GM21423 (cell line): ENCODE data around the gene DDX52.
A peak's percentile ranks its signal among the peaks of the same experiment; 100 is the strongest.
"Not testable (repeated sequence)": the region's sequence is repeated elsewhere in the genome, so short reads cannot be mapped to it uniquely, and the experiment has no call there.

Experiments
- ATAC-seq: cut with Tn5 transposase; IDR thresholded peaks from one replicate; pipeline ENCODE4 v1.9.1; 2021; ENCODE audit warnings: mild to moderate bottlenecking, moderate library complexity; ENCODE audit not compliant: unreplicated experiment

Gene DDX52, protein sequence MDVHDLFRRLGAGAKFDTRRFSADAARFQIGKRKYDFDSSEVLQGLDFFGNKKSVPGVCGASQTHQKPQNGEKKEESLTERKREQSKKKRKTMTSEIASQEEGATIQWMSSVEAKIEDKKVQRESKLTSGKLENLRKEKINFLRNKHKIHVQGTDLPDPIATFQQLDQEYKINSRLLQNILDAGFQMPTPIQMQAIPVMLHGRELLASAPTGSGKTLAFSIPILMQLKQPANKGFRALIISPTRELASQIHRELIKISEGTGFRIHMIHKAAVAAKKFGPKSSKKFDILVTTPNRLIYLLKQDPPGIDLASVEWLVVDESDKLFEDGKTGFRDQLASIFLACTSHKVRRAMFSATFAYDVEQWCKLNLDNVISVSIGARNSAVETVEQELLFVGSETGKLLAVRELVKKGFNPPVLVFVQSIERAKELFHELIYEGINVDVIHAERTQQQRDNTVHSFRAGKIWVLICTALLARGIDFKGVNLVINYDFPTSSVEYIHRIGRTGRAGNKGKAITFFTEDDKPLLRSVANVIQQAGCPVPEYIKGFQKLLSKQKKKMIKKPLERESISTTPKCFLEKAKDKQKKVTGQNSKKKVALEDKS

DNA sequence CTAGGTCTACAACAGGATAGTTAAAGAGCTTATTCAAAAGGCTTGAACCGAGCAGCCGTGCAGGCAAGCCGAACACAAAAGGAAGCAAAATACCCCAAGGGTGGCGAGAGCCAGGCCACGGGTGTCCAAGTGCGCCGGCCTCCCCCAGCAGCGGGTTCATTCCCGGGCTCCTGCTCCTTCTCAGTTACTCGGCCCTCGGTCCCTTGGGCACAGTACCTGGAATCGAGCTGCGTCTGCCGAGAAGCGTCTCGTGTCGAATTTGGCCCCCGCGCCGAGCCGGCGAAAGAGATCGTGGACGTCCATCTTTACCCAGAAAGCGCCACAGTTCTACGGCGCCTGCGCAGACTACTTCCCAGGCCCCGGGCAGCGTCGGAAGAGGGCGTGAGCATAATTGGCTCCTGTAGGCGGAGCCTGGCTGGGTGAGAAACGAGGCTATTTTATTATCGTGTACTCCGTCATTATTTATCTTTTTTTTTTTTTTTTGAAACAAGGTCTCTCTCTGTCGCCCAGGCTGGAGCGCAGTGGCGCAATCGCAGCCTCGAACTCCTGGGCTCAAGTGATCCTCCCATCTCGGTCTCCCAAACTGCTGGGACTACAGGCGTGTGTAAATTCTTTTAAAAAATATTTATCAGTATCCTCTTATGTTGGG lies at the start of gene DDX52:
DDX52 (minus strand) TSS at position 329 of the 649 bp plus-strand sequence; CDS start at position 303, 26 bp downstream.
- ATAC-seq: peak; percentile 90

DNA sequence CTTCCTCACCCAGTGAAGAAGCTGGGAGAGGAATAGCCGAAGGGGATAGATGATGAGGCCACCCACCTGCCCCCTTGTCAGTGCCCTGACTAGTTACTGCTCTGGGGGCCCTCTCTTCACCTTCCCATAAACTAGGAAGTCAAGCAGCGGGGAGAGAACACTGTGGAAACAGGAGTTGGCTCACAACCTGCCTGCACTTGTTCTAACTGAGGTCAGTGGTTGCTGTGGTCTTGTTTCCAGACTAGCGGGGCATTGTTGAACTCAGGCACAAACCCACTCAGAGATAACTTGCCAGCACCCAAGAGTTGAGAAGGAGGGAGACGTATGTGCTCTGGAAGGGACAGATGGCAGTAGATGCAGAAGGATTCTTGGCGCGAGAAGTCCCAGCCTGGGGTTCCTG lies 48.6 kb upstream of the DDX52 start:
- ATAC-seq: no peak

DNA sequence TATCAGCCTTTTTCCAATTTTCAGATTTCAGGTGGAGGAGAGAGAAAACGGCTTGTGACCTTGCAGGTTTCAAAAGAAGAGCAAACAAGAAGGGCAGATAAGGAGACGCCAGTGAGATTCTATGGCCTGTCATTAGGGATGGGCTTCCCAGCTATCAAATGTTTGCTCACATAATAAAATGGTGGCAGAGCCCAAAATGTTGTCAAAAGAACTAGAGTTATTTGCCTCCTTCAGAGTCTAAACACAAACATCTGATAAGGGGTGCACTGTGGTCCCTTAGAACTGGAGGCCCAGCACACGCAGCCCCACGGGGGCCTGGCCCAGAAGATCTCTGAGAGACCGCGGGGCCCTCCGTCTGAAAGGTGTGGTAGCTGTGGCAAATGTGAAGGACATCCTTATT lies 46.1 kb upstream of the DDX52 start:
- no peak for ATAC-seq

DNA sequence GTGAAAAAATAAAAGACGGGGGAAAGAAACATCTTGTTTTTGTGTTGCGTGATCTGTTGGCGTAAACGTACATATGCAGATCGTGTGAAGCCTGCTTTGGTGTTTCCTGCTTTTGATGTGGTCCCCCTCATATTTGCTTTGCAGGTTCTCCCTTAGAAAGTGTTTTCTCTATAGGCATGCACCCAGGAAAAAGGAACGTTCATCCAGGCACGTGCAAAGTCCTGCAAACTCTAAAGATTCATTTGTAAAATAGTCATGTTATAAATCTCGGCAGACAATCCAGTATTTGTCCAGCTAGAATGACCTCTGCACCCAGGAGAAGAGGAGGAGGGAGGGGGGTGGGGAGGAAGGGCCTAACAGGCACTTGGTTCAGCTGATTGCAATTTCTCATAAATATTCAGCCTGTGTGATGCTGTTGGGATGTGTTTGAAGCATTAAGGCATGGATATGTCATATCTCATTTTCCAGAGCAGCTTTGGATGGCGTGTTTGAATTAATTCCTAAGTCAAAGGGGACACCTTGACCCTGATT lies 40.3 kb upstream of the DDX52 start:
- ATAC-seq: no peak

DNA sequence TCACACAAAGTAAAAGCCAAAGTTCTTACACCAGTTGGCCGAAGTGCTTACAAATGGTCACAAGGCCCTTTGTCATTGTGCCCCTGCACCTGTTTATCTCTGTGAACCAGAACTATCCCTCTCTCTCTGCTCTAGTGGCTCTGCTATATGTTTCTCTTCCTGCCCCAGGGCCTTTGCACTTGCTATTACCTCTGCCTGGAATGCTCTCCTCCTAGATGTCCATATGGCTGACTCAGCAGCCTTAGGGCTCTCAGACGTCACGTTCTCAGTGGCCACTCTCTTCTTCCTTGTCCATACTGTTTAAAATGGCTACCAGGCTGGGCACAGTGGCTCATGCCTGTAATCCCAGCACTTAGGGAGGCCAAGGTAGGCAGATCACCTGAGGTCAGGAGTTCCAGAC lies 38.8 kb upstream of the DDX52 start:
- no peak for ATAC-seq

DNA sequence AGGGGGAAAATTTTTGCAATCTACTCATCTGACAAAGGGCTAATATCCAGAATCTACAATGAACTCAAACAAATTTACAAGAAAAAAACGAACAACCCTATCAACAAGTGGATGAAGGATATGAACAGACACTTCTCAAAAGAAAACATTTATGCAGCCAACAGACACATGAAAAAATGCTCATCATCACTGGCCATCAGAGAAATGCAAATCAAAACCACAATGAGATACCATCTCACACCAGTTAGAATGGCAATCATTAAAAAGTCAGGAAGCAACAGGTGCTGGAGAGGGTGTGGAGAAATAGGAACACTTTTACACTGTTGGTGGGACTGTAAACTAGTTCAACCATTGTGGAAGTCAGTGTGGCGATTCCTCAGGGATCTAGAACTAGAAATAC lies 36.7 kb upstream of the DDX52 start:
- not testable (repeated sequence) for ATAC-seq

DNA sequence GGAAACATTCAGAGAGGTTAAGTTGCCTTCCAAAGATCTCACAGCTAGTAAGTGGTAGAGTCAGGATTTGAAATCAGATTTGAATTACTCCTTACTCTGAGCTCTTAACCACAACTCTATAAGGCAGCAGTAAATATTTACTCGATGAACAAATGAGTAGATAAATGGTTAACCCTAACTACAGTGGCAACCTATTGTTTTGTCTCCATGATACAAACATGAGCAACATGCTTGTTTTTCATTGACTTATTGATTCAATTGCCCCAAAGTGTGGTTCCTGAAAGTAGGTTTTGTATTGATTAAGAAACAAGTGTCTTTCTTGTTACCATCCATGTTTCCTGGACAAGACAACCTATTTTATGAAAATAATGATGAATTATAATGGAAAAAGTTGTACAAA lies 34.8 kb upstream of the DDX52 start:
- ATAC-seq: no peak

DNA sequence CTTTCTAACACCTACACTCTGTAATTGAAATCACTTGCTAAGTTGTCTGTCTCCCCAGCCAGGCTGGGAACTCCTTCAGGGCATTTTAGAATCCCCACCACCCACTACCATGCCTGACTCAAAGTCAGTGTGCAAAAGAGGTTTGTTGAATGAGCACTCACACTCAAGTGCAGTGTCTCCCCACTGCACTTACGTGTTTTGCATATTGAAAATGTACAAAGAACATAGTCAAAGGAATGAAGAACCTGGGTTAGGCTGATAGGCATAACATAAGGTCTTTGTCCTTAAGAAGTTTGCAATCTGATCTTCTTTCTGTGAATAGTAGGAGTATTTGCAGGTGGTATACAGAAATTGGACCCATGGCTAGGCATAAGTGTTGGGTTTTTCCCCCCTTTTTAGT lies 33.8 kb upstream of the DDX52 start:
- no peak for ATAC-seq

DNA sequence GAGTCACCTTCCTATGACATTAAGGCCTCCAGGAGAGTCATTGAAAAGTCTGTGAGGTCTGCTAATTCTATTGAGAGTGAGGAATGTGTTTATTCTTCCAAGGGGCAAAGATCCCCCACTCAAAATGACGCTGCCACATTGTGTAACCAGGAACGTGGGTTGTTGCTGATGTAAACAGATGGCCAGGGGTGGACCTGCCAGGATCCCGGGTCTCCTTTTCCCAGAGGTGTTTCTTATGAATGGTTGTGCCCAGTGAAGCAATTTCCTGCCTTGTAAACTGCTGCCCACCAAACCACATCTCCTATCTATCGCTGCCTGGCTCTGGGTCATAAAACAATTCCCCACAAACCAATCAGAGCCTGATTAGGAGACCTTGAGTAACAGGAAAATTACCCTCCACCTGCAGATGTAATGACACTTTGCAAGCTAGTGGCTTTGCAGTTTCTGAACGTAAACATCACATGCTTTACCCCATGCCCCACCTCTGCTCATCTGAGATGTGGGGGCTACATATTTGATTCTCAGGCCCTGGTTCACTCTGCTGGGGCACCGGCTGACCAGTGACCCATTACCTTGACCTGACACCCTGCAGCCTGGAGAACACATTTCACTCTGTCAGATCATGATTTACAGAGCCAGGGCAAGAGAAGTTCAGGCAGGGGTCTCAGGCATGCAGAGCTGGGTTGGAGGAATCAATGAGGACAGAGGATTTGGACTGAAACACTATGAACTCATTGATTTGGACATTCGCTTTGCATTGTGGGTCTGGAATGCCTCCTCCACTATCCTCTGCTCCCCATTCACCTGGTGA lies 33.1 kb upstream of the DDX52 start:
- no peak for ATAC-seq

DNA sequence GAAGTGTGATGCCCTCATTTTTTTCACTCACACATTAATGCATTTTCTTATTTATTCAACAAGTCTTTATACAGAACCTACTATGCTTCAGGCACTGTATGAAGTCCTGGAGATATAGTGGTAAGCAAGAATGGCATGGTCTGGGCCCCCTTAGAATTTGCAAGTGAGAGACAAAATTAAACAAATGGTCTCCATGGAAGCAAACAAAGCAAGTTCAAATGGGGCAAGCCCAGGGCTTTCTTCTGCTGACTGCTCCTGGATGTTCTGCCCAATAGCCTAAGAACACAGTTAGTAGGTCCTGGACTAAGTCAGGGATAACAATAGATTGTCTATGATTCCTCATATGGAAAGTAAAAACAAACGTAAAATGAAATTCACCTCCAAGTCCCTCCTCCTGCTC lies 31.3 kb upstream of the DDX52 start:
- no peak for ATAC-seq

DNA sequence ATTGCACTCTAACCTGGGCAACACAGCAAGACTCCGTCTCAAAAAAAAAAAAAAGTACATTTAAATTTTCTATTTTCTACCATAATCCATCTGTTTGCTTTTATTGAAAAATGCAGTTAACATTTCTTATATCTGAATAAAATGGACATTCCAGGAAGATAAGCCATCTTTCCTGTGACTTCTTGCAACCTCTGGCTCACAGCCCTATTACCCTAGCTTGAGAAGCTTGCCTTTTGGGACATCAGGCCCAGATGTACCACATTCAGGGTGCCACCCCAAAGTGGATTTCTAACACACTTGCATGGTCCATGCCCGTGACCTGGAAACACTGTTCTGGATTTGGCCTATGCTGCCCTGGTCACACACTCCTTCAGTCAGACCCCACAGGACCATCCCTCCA lies 30.1 kb upstream of the DDX52 start:
- ATAC-seq: no peak

DNA sequence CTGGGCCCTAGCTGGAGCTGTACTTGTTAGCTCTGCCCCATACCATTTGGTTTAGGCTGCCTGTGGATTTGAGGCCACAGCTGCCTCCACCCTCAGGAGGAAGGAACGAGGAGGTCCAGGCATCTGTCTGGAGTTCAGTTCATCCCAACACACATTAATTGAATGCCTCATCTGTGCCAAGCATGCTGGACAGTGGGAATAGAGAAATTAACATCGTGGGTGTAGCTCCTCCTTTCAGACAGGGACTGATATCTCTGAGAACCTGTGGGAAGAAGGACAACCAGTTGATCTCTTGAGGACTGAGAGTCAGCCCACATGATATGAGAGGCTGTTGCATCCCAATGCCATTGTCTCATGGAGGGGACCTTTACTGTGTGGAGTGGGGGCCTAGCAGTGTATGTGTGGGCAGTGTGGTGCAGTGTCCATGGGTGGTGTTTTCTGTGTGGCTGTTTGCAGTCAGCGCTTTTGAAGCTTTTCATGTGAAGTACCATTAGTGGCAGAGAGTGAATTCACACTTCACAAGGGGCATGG lies 29.4 kb upstream of the DDX52 start:
- ATAC-seq: no peak

DNA sequence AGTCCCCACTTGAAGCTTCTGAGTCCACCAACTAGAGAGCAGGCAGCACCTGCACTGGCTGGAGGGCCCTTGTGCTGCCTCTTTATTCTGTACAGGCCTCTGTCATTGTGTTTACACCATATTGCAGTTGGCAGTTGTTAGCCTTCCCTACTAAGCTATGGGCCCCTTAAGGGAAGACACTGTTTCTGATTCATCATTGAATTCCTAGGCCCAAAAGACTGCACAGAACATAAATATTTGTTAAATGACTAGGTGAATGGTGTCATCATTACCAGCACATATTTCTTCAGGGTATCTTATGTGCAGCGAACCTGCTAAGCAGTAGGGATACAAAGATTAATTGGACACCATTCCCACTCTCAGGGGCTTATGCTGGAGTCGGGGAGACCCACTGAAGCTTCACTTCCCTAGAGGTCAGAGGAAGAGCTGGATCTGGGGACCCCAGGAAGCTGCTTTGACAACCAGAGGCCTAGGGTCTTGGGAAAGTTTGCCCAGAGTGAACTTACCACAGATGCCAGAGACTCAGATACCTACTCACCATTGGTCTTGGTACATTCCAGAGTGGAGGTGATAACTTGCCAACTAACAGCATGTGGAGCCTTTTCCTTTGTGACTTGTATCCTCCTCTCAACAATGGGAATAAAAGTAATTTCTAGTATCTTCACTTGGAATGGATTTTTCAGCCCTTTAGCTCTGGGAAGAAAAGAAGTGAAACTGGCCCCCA lies 28.7 kb upstream of the DDX52 start:
- ATAC-seq: no peak

DNA sequence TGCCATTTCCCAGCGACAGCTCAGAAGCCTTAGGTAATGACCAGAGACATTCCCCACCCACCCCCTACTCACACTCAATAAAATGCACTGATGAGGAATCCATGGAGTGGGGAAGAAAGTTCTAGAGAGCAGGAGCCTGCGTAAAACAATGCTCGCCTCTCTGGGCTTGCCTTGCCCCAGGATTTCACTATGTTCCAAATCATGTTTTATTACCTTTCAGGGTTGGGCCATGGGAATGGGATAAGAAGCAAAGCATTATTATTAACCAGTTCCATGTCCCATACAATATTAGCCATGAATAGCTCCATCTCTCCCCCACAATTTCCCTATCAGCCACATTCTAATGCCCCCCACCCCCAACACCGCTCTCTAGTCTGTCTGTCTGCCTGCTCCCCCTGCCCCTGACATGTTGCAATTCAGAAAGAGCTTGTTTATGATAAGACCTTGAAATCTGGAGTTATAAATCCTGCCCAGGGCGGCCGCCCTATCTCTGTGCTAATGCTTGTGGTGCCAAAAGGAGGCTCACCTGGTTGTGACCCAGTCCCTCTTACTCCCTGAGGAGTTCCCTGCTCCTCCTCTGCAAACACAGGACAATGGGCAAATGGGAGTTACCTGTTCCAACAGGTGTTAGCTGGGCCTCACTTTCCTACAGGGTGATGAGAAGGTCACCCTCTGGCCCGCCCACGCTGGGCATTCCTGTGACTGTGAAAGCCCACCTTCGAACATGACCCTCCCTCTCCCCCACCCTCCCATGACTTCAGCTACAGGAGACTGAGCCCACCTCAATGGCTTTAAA lies 28.0 kb upstream of the DDX52 start:
- no peak for ATAC-seq

DNA sequence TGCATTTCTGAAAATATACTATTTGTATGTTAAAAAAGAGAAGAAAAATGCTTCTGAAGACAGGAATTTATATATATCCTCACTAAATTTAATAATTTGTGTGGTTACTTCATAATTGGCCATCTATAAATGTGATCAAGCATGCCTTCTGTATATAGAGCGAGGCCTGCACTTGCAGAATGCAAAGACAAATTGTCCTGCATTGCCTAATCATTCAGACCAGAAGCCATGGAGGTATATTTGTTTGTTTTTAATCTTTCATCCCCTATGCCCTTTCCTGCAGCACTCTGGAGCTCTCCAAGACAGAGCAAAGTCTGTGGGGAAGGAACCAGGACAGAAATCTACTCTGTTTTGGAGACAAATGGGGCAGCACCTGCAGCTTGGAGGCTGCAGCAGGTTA lies 23.8 kb upstream of the DDX52 start:
- ATAC-seq: no peak

DNA sequence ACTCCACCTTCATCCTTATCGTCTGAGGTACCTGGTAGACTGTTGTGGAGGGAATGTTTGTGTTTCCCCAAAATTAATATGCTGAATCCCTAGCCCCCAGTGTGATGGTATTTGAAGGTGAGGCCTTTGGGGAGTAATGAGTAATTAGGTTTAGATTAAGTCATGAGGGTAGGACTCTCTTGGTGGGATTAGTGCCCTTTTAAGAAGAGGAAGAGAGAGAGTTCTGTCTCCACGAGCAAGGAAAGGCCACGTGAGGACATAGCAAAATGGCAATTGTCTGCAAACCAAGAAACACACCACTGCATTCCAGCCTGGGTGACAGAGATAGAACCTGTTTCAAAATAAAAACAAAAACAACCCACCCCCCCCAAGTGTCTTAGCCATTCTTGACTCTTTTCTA lies 21.0 kb upstream of the DDX52 start:
- ATAC-seq: no peak

DNA sequence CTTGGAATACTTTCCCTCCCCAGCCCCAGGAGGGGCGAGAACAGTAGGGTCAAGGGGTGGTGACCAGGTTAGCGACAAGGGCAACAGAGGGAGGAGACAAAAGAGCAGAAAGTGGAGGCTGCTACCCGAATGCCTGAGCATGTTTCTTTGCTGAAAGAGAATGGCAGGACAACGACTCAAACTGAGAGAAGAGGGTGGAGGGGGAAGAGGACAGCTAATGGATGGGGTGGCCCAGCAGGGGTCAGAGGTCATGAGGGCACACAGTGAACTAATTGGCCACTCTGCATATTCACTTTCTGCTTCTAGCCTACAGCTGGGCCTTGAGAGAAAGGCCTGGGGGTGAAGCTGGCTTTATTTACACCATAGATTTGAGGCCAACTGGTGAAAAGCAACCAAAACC lies 19.1 kb upstream of the DDX52 start:
- no peak for ATAC-seq

DNA sequence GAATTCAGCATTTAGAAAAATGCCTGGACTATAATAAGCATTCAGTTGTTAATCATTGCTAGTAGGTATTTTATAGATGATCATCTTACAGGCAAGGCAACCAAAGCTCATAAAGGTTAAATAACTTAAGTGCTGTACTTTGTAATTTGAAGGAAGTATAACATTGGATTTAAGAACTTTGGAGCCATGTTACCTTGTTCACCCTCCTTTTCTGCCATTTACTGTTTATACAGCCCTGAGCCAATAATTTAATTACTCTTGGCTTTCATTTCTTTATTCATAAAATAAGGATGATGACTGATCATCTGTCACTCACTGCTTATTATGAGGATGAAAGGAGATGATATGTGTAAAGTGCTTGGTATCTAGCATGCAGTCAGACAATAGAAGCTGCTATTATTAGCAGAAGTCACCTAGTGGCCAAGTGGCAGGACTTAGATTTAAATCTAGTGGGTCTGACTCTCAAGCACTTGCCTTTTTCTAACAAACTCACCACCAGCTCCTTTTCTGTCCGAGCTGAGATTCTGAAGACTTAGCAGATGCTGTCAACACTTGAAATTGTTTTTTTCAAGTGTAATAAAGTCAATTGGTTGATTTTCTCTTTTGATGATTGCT lies 18.3 kb upstream of the DDX52 start:
- no peak for ATAC-seq

DNA sequence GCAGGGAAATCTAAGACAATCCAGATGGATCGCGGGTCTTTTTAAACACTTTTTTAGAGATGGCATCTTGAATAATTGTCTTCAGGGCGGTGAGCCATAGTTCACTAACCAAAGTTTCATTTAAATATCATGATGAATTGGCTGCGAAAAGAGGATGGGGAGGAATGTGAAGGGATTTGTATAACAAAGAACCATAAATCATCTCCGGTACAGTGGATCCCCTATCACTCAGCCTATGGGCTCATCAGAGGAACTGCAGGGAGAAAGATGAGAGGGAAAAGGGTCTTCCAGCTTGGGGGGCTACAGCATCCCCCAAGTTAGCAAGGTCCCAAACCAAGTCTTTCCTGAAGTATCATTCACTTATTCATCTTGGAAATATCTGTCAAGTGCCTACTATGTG lies 16.7 kb upstream of the DDX52 start:
- no peak for ATAC-seq
